HepG2 (cell line): ENCODE measurements around the gene GFPT1. TPM values are rescaled to one million over a fixed set of nuclear protein-coding genes. Genes with fewer than 3 reads are reported as not detected.

Experiments used
- ATAC-seq: fragments of 200-7000 bp; cut with Tn5 transposase; 3 replicates; pipeline ENCODE4 v1.9.1; 2020; ENCODE audit warnings: mild to moderate bottlenecking, moderate library complexity
- BruUV-seq: library from RNA; stranded (reverse); fragments of 400-500 nt; replicated peaks from 2 replicates; lab custom pipeline; 2021; lab: Mats Ljungman, UMichigan
- CTCF ChIA-PET: fragments of 300-600 bp; formaldehyde crosslinking; extraction: SDS; loops from one replicate; lab custom pipeline; 2021; ENCODE audit warnings: low total read pairs, inconsistent platforms, low intra/inter-chr PET ratio; lab: Yijun Ruan, JAX
- POLR2A ChIA-PET: fragments of 350-600 bp; sonication (Branson Sonifier 250); formaldehyde crosslinking; loops from one replicate; lab custom pipeline; 2020; ENCODE audit warnings: antibody characterized with exemption, inconsistent platforms; lab: Yijun Ruan, JAX
- DNase-seq: peaks from one replicate; pipeline ENCODE4 v3.0.0-alpha.2; 2015; ENCODE audit warnings: low spot score
- FAIRE-seq: peaks from 3 replicates; lab custom pipeline; 2011; peaks lifted over from hg19 to GRCh38; lab: Jason Lieb, UNC
- H2AFZ ChIP-seq: one replicate; pipeline ENCODE4 v1.6.1; 2011; ENCODE audit warnings: low read length, inconsistent platforms
- H3K27ac ChIP-seq: fragments of 300-600 bp; 3 replicates; pipeline ENCODE4 v1.8.0; 2011; ENCODE audit warnings: mixed run types, mild to moderate bottlenecking, mixed read lengths, low read length, inconsistent platforms; ENCODE audit not compliant: insufficient read depth; ENCODE audit errors: extremely low read length
- H3K27me3 ChIP-seq, 2 experiments: fragments of 200-600 bp in 1 of 2; 2 replicates in 1 of 2; 3 replicates in 1 of 2; pipeline versions ENCODE4 v1.6.0 to v1.8.0; 2011; ENCODE audit warnings: low read length in 2 of 2, mild to moderate bottlenecking in 2 of 2, moderate library complexity in 2 of 2, inconsistent platforms in 1 of 2; ENCODE audit not compliant: insufficient read depth in 2 of 2, control insufficient read depth in 1 of 2
- H3K36me3 ChIP-seq, 2 experiments: fragments of 200-600 bp in 1 of 2; replicated peaks in 1 of 2; 2 replicates in 1 of 2; 3 replicates in 1 of 2; pipeline versions ENCODE4 v1.5.1 to v1.8.0; 2011; ENCODE audit warnings: low read length in 2 of 2, inconsistent platforms in 1 of 2; ENCODE audit not compliant: insufficient read depth in 2 of 2, control insufficient read depth in 1 of 2
- H3K4me1 ChIP-seq: 2 replicates; pipeline ENCODE4 v1.5.1; 2012; ENCODE audit warnings: low read length, inconsistent platforms; ENCODE audit not compliant: insufficient read depth
- H3K4me2 ChIP-seq: 2 replicates; pipeline ENCODE4 v1.6.0; 2011; ENCODE audit warnings: low read depth, low read length, inconsistent platforms
- H3K4me3 ChIP-seq, 3 experiments: fragments of 200-600 bp in 1 of 3; sonication (generic), shearing (Covaris generic) in 1 of 3; replicated peaks in 1 of 3; 2 replicates each; pipeline ENCODE4 v1.5.1; 2011 to 2016; ENCODE audit warnings: low read length in 3 of 3, inconsistent platforms in 2 of 3, low read depth in 2 of 3, mild to moderate bottlenecking in 2 of 3, control low read depth in 1 of 3, mixed read lengths in 1 of 3; ENCODE audit not compliant: insufficient read depth in 1 of 3
- H3K79me2 ChIP-seq: one replicate; pipeline ENCODE4 v1.6.1; 2011; ENCODE audit warnings: low read length, inconsistent platforms; ENCODE audit not compliant: insufficient read depth
- H3K9ac ChIP-seq: 2 replicates; pipeline ENCODE4 v1.6.0; 2011; ENCODE audit warnings: mild to moderate bottlenecking, low read depth, low read length, inconsistent platforms; ENCODE audit not compliant: insufficient read depth
- H3K9me3 ChIP-seq: 2 replicates; pipeline ENCODE4 v1.5.1; 2012; ENCODE audit warnings: mild to moderate bottlenecking, low read length
- H4K20me1 ChIP-seq: 2 replicates; pipeline ENCODE4 v1.6.0; 2011; ENCODE audit warnings: inconsistent platforms, mild to moderate bottlenecking, low read length, moderate library complexity; ENCODE audit not compliant: insufficient read depth
- DNMT3B ChIP-seq: conservative IDR thresholded peaks from 2 replicates; pipeline ENCODE4 v1.6.1; 2016; ENCODE audit warnings: missing biosample characterization, control low read depth
- HDAC1 ChIP-seq: sonication (generic); formaldehyde crosslinking; IDR thresholded peaks from 2 replicates; pipeline ENCODE4 v1.5.1; 2020; ENCODE audit warnings: mild to moderate bottlenecking, missing genetic modification reagents
- NCOA2 ChIP-seq: sonication (generic); formaldehyde crosslinking; IDR thresholded peaks from 2 replicates; pipeline ENCODE4 v1.8.0; 2022; ENCODE audit warnings: inconsistent platforms
- PLRG1 ChIP-seq: fragments of 450-650 bp; conservative IDR thresholded peaks from 2 replicates; pipeline ENCODE4 v1.6.1; 2016
- POLR2G ChIP-seq: fragments of 200-400 bp; formaldehyde crosslinking; IDR thresholded peaks from 2 replicates; pipeline ENCODE4 v1.6.1; 2018; ENCODE audit warnings: mild to moderate bottlenecking, low read depth, low read length, moderate library complexity
- RXRA ChIP-seq: sonication (generic); formaldehyde crosslinking; IDR thresholded peaks from 2 replicates; pipeline ENCODE4 v1.5.1; 2020; ENCODE audit warnings: missing genetic modification reagents
- TRIM24 ChIP-seq: sonication (generic); formaldehyde crosslinking; IDR thresholded peaks from 2 replicates; pipeline ENCODE4 v1.8.0; 2022; ENCODE audit warnings: mild to moderate bottlenecking, missing genetic modification reagents
- YEATS2 ChIP-seq: sonication (generic); formaldehyde crosslinking; IDR thresholded peaks from 2 replicates; pipeline ENCODE4 v1.4.0; 2020; ENCODE audit warnings: missing genetic modification reagents, borderline replicate concordance
- ZFP37 ChIP-seq: sonication (generic); formaldehyde crosslinking; IDR thresholded peaks from 2 replicates; pipeline ENCODE4 v1.4.0; 2020; ENCODE audit warnings: missing genetic modification reagents, borderline replicate concordance
- ZMYM4 ChIP-seq: sonication (generic); formaldehyde crosslinking; IDR thresholded peaks from 2 replicates; pipeline ENCODE4 v1.8.1; 2023; ENCODE audit warnings: mild to moderate bottlenecking, missing genetic modification reagents
- ZNF350 ChIP-seq: sonication (generic); formaldehyde crosslinking; IDR thresholded peaks from 2 replicates; pipeline ENCODE4 v1.4.0; 2020; ENCODE audit warnings: mild to moderate bottlenecking, low read depth, missing genetic modification reagents, borderline replicate concordance
- ZNF790 ChIP-seq: sonication (generic); formaldehyde crosslinking; IDR thresholded peaks from 2 replicates; pipeline ENCODE4 v1.8.0; 2022; ENCODE audit warnings: missing genetic modification reagents, mild to moderate bottlenecking, borderline replicate concordance
- WGBS: methylation state at CpG from one replicate; pipeline ENCODE4 v1.1.6; 2017; ENCODE audit warnings: low lambda C conversion rate; 5-methylcytosine and 5-hydroxymethylcytosine counted together
- in situ Hi-C: cut with HindIII; loops from 2 replicates; pipeline ENCODE4 v1.10.0; 2017; ENCODE audit warnings: low pct_unique_long_range_greater_than_20kb; ENCODE audit not compliant: extremely low pct_ligation_motif_present
- intact Hi-C: fragments of 100-400 bp; cut with micrococcal nuclease; formaldehyde crosslinking; loops from one replicate; pipeline ENCODE4 v1.10.0; 2022; ENCODE audit not compliant: unreplicated experiment
- polyA plus RNA-seq, 8 experiments: library from polyadenylated mRNA; depleted of rRNA in 3 of 8; stranded (reverse) in 7 of 8; unstranded in 1 of 8; fragments of >200 nt; fragmentation: Illumina TruSeq in 4 of 8; extraction: Trizol in 4 of 8; gene quantifications; 2 replicates each; pipeline versions ENCODE4 v1.2.1 to v1.2.3, GENCODE V29; 2011 to 2016; ENCODE audit warnings: low read depth in 4 of 8, missing spikeins in 1 of 8, mixed read lengths in 1 of 8; ENCODE audit not compliant: insufficient read depth in 1 of 8
- total RNA-seq, 5 experiments: library from RNA; depleted of rRNA; stranded (reverse); fragments of >200 nt; fragmentation: Illumina TruSeq; extraction: Trizol; gene quantifications; 2 replicates each; pipeline ENCODE4 v1.2.3, GENCODE V29; 2016; ENCODE audit warnings: low read depth in 1 of 5

Gene GFPT1
- total and polyA plus RNA-seq, 2 of the 13 experiments (the other 11 are each of a cell fraction or from before 2014, with no cell fraction given), result 24.0 to 84.9 TPM

DNA sequence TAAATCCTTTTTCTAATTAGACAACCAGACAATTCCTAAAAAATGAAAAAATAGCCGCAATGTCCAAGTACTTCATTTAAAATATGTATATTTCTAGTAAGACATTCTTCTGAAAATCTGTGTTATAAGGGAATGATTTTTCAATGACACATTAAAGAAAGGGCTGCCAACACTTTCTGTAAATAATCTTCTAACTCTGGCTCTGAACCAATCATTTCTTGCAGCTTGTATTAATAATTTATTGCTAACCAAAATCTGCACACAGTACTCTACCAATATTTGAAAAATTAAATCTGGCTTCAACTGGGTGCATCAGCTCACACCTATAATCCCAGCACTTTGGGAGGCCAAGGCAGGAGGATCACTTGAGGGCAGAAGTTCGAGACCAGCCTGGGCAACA, 42.0 kb upstream of the GFPT1 start:
- no TSS peak for BruUV-seq
- Histone ChIP-seq H3K4me1 (no peaks in the 10 kb centered on the region), H3K4me3 (no peak overlapping the region), H3K27me3 (no peaks in the 10 kb centered on the region), H3K27ac (no peak overlapping the region), H3K79me2 (no peaks in the 10 kb centered on the region), H4K20me1 (no peaks in the 10 kb centered on the region), H2AFZ (no peak overlapping the region), H3K4me2 (no peak overlapping the region), H3K36me3 (peaks cover 6 to 38% of the 10 kb centered on the region in 2 experiments), H3K9ac (no peak overlapping the region)
- no peak for ATAC-seq
- ChIA-PET POLR2A (interaction anchor here (1.0 kb wide), 1 partner anchor 8 kb away, joined by 4 read pairs; the partner anchor contains the start of gene NFU1), CTCF (no interaction called here)
- no peak for FAIRE-seq
- in situ Hi-C loops (no loop called here), intact Hi-C loops (no loop called here)
- no peak for DNase-seq
- no peak for TF ChIP-seq DNMT3B (CRISPR knock-in tag)
- no peak for TF ChIP-seq ZMYM4 (CRISPR knock-in tag)
- no peak for TF ChIP-seq TRIM24 (CRISPR knock-in tag)
- no peak for TF ChIP-seq ZNF350 (CRISPR knock-in tag)
- TF ChIP-seq PLRG1, result no peak
- no peak for TF ChIP-seq POLR2G
- no peak for TF ChIP-seq YEATS2 (CRISPR knock-in tag)
- TF ChIP-seq RXRA (CRISPR knock-in tag), result no peak
- TF ChIP-seq NCOA2, result no peak
- no peak for TF ChIP-seq HDAC1 (CRISPR knock-in tag)
- TF ChIP-seq ZFP37 (CRISPR knock-in tag), result no peak
- no peak for TF ChIP-seq ZNF790
- TF ChIP-seq, all 625 proteins: peak for 0
- 95% methylated on average over 2 of the region's 2 CpGs for WGBS
- no peaks in the 10 kb centered on the region for H3K9me3 ChIP-seq
